Muscle of leg (tissue), 11 donors: ENCODE measurements around the gene TCEA3. TPM values are rescaled to one million over a fixed set of nuclear protein-coding genes. Genes with fewer than 3 reads are reported as not detected.

ENCODE experiments used
- DNase-seq: peaks from one replicate; pipeline ENCODE4 v3.0.0; 2013
- H3K27ac ChIP-seq: one replicate; pipeline ENCODE4 v1.5.1; 2013; ENCODE audit warnings: mild to moderate bottlenecking, low read length, control low read depth
- H3K27me3 ChIP-seq: one replicate; pipeline ENCODE4 v1.6.1; 2013; ENCODE audit warnings: low read length; ENCODE audit not compliant: control insufficient read depth, insufficient read depth
- H3K36me3 ChIP-seq: one replicate; pipeline ENCODE4 v1.6.1; 2013; ENCODE audit warnings: low read length; ENCODE audit not compliant: control insufficient read depth, insufficient read depth
- H3K4me1 ChIP-seq: one replicate; pipeline ENCODE4 v1.6.1; 2013; ENCODE audit warnings: low read length; ENCODE audit not compliant: control insufficient read depth, insufficient read depth
- H3K4me3 ChIP-seq: one replicate; pipeline ENCODE4 v1.5.1; 2013; ENCODE audit warnings: low read length, control low read depth
- H3K9me3 ChIP-seq: replicated peaks from 2 replicates; pipeline ENCODE4 v1.6.1; 2013; ENCODE audit warnings: low read depth, low read length; ENCODE audit not compliant: control insufficient read depth
- WGBS: methylation state at CpG from one replicate; pipeline ENCODE4 v1.1.5; 2013; ENCODE audit warnings: missing lambda C conversion rate; ENCODE audit not compliant: insufficient coverage; 5-methylcytosine and 5-hydroxymethylcytosine counted together
- polyA plus RNA-seq, 8 donors: library from polyadenylated mRNA; unstranded; fragments of 120-200 nt; gene quantifications; one replicate each; pipeline versions ENCODE4 v1.2.1 to v1.2.3, GENCODE V29; 2013; ENCODE audit warnings: inconsistent platforms in 1 of 8, low replicate concordance in 1 of 8; ENCODE audit not compliant: insufficient read length in 8 of 8, insufficient read depth in 1 of 8
- total RNA-seq: library from RNA; stranded (reverse); fragments of 120-200 nt; gene quantifications from one replicate; pipeline ENCODE4 v1.2.4, GENCODE V29; 2013

The TCEA3 gene
- total and polyA plus RNA-seq, 9 donors: 203 to 357 (median 293) TPM

- 100% methylated on average over 1 of the region's 3 CpGs for WGBS
- Histone ChIP-seq H3K4me1 (peaks cover 16% of the 10 kb centered on the region), H3K4me3 (no peak overlapping the region), H3K27ac (peak overlapping the region; percentile 82), H3K36me3 (peaks cover 38% of the 10 kb centered on the region), H3K27me3 (no peaks in the 10 kb centered on the region), H3K9me3 (peaks cover 41% of the 10 kb centered on the region)
- no peak for DNase-seq
Measured at GRCh38 chr1:23358310-23358875, 66.2 kb downstream of the TCEA3 start.

GRCh38 chr1:23357138-23357908 lies 67.2 kb downstream of the TCEA3 start:
- WGBS: no CpG with 5 or more reads among the region's 3 CpGs
- DNase-seq: peak; percentile 93

GRCh38 chr1:23356471-23357137 lies 67.9 kb downstream of the TCEA3 start:
- no peaks in the 10 kb centered on the region for H3K27me3 ChIP-seq
- no peak for DNase-seq
- H3K27ac ChIP-seq: peak overlapping the region; percentile 74
- H3K9me3 ChIP-seq: peaks cover 23% of the 10 kb centered on the region
- H3K36me3 ChIP-seq: peaks cover 20% of the 10 kb centered on the region
- no peak overlapping the region for H3K4me3 ChIP-seq
- WGBS: 60% methylated on average over 6 of the region's 8 CpGs
- H3K4me1 ChIP-seq: peaks cover 16% of the 10 kb centered on the region

More at GRCh38 chr1:23357138-23357908, 67.2 kb downstream of the TCEA3 start:
- H3K4me3 ChIP-seq: no peak overlapping the region
- H3K27me3 ChIP-seq: no peaks in the 10 kb centered on the region
- H3K27ac ChIP-seq: peak overlapping the region; percentile 82
- H3K36me3 ChIP-seq: peaks cover 27% of the 10 kb centered on the region
- H3K4me1 ChIP-seq: peaks cover 16% of the 10 kb centered on the region
- peaks cover 30% of the 10 kb centered on the region for H3K9me3 ChIP-seq

- no peaks in the 10 kb centered on the region for H3K36me3 ChIP-seq
- H3K27ac ChIP-seq: no peak overlapping the region
- no peak for DNase-seq
- no peak overlapping the region for H3K4me3 ChIP-seq
- H3K9me3 ChIP-seq: peaks cover 4% of the 10 kb centered on the region
- H3K4me1 ChIP-seq: peaks cover 16% of the 10 kb centered on the region
- WGBS: 25% methylated on average over 1 of the region's 3 CpGs
- no peaks in the 10 kb centered on the region for H3K27me3 ChIP-seq
Measured at GRCh38 chr1:23354245-23354644, 70.3 kb downstream of the TCEA3 start.

GRCh38 chr1:23352096-23352695 lies 72.4 kb downstream of the TCEA3 start:
- Histone ChIP-seq H3K4me1 (peaks cover 8% of the 10 kb centered on the region), H3K27ac (no peak overlapping the region), H3K4me3 (no peak overlapping the region), H3K27me3 (no peaks in the 10 kb centered on the region), H3K9me3 (no peaks in the 10 kb centered on the region), H3K36me3 (no peaks in the 10 kb centered on the region)
- WGBS: 80% methylated on average over 1 of the region's 1 CpG
- DNase-seq: no peak

GRCh38 chr1:23345920-23346319 lies 78.6 kb downstream of the TCEA3 start:
- Histone ChIP-seq H3K9me3 (no peaks in the 10 kb centered on the region), H3K27ac (no peak overlapping the region), H3K36me3 (no peaks in the 10 kb centered on the region), H3K27me3 (no peaks in the 10 kb centered on the region), H3K4me1 (peaks cover 8% of the 10 kb centered on the region), H3K4me3 (no peak overlapping the region)
- no peak for DNase-seq
- 97% methylated on average over 12 of the region's 14 CpGs for WGBS

- 80% methylated on average over 2 of the region's 8 CpGs for WGBS
- DNase-seq: peak; percentile 70
- no peaks in the 10 kb centered on the region for H3K36me3 ChIP-seq
- H3K27ac ChIP-seq: peak overlapping the region; percentile 97
- H3K9me3 ChIP-seq: no peaks in the 10 kb centered on the region
- H3K27me3 ChIP-seq: no peaks in the 10 kb centered on the region
- H3K4me1 ChIP-seq: peaks cover 8% of the 10 kb centered on the region
- H3K4me3 ChIP-seq: peak overlapping the region; percentile 57
Measured at GRCh38 chr1:23344987-23345472, 79.5 kb downstream of the TCEA3 start.

- Histone ChIP-seq H3K9me3 (no peaks in the 10 kb centered on the region), H3K4me3 (peak within 1 kb of the TSS; percentile 60), H3K27me3 (no peaks in the 10 kb centered on the region), H3K4me1 (peaks cover 11% of the 10 kb centered on the region), H3K36me3 (no peaks in the 10 kb centered on the region), H3K27ac (peak within 1 kb of the TSS; percentile 97)
- WGBS: 0% methylated on average over 80 of the region's 87 CpGs
- peak; percentile 100 for DNase-seq
Measured at GRCh38 chr1:23344111-23344986, 80.2 kb downstream of the TCEA3 start, which contains the start of gene HNRNPR. Gene HNRNPR, minus strand, starts transcription at chr1:23344284. Its CDS starts 3,276 bp downstream, at chr1:23341008.
